Large intestine (tissue), 3 donors: Measurements from ENCODE around the gene ZSCAN16. TPM values are rescaled to one million over a fixed set of nuclear protein-coding genes. Genes with fewer than 3 reads are reported as not detected.
A peak's percentile ranks its signal among the peaks of the same experiment; 100 is the strongest.

Experiments
- DNase-seq, 2 donors: peaks; one replicate each; pipeline versions ENCODE4 v3.0.0 to v3.0.0-alpha.2; 2013
- H3K27ac ChIP-seq: one replicate; pipeline ENCODE4 v1.5.1; 2013; ENCODE audit warnings: low read length
- H3K27me3 ChIP-seq: 2 replicates; pipeline ENCODE4 v1.6.1; 2013; ENCODE audit warnings: low read length; ENCODE audit not compliant: control insufficient read depth, insufficient read depth
- H3K36me3 ChIP-seq: 2 replicates; pipeline ENCODE4 v1.6.1; 2013; ENCODE audit warnings: low read length; ENCODE audit not compliant: control insufficient read depth, insufficient read depth
- H3K4me1 ChIP-seq: one replicate; pipeline ENCODE4 v1.6.1; 2013; ENCODE audit warnings: low read length; ENCODE audit not compliant: control insufficient read depth, insufficient read depth
- H3K4me3 ChIP-seq: one replicate; pipeline ENCODE4 v1.5.1; 2013; ENCODE audit warnings: low read length
- H3K9me3 ChIP-seq: one replicate; pipeline ENCODE4 v1.6.1; 2013; ENCODE audit warnings: mild to moderate bottlenecking, low read depth, low read length, moderate library complexity; ENCODE audit not compliant: control insufficient read depth
- WGBS: methylation state at CpG from one replicate; pipeline ENCODE4 v1.1.5; 2013; ENCODE audit warnings: low lambda C conversion rate; ENCODE audit not compliant: insufficient coverage; 5-methylcytosine and 5-hydroxymethylcytosine counted together
- polyA plus RNA-seq: library from polyadenylated mRNA; unstranded; fragments of 120-200 nt; gene quantifications from one replicate; pipeline ENCODE4 v1.2.1, GENCODE V29; 2013

ZSCAN16 gene
- polyA plus RNA-seq, 1 donor = 10.0 TPM

- no peak for DNase-seq
- H3K4me1 ChIP-seq = peaks cover 4% of the 10 kb centered on the region
- H3K36me3 ChIP-seq = peaks cover 11% of the 10 kb centered on the region
- H3K27me3 ChIP-seq = no peaks in the 10 kb centered on the region
- H3K27ac ChIP-seq = no peak overlapping the region
- 29% methylated on average over 2 of the region's 4 CpGs for WGBS
- peak overlapping the region; percentile 83 for H3K4me3 ChIP-seq
- H3K9me3 ChIP-seq = no peaks in the 10 kb centered on the region
Measured at GRCh38 chr6:28142446-28142845, 18.0 kb downstream of the ZSCAN16 start.

GRCh38 chr6:28145231-28145630 lies 20.8 kb downstream of the ZSCAN16 start:
- Histone ChIP-seq H3K27me3 (no peaks in the 10 kb centered on the region), H3K4me1 (no peaks in the 10 kb centered on the region), H3K27ac (no peak overlapping the region), H3K9me3 (no peaks in the 10 kb centered on the region), H3K4me3 (no peak overlapping the region), H3K36me3 (peaks cover 34% of the 10 kb centered on the region)
- no peak for DNase-seq
- WGBS = no CpG with 5 or more reads among the region's 1 CpG

- DNase-seq = no peak
- WGBS = 100% methylated on average over 1 of the region's 2 CpGs
- Histone ChIP-seq H3K9me3 (no peaks in the 10 kb centered on the region), H3K27ac (no peak overlapping the region), H3K4me1 (no peaks in the 10 kb centered on the region), H3K27me3 (no peaks in the 10 kb centered on the region), H3K36me3 (peaks cover 77% of the 10 kb centered on the region), H3K4me3 (no peak overlapping the region)
Measured at GRCh38 chr6:28152531-28152930, 28.1 kb downstream of the ZSCAN16 start.

GRCh38 chr6:28153546-28153945 lies 29.1 kb downstream of the ZSCAN16 start:
- H3K27ac ChIP-seq = no peak overlapping the region
- no peaks in the 10 kb centered on the region for H3K27me3 ChIP-seq
- no peaks in the 10 kb centered on the region for H3K9me3 ChIP-seq
- peaks cover 68% of the 10 kb centered on the region for H3K36me3 ChIP-seq
- no peaks in the 10 kb centered on the region for H3K4me1 ChIP-seq
- WGBS = no CpG with 5 or more reads among the region's 1 CpG
- H3K4me3 ChIP-seq = no peak overlapping the region
- DNase-seq = no peak

GRCh38 chr6:28154357-28154756 lies 29.9 kb downstream of the ZSCAN16 start:
- no peaks in the 10 kb centered on the region for H3K27me3 ChIP-seq
- no peaks in the 10 kb centered on the region for H3K9me3 ChIP-seq
- H3K4me3 ChIP-seq = no peak overlapping the region
- no peak overlapping the region for H3K27ac ChIP-seq
- no peak for DNase-seq
- peaks cover 60% of the 10 kb centered on the region for H3K36me3 ChIP-seq
- no peaks in the 10 kb centered on the region for H3K4me1 ChIP-seq

GRCh38 chr6:28158318-28158717 lies 33.9 kb downstream of the ZSCAN16 start:
- Histone ChIP-seq H3K9me3 (no peaks in the 10 kb centered on the region), H3K4me1 (no peaks in the 10 kb centered on the region), H3K27me3 (no peaks in the 10 kb centered on the region), H3K36me3 (peaks cover 29% of the 10 kb centered on the region), H3K27ac (no peak overlapping the region), H3K4me3 (no peak overlapping the region)
- WGBS = 100% methylated on average over 2 of the region's 3 CpGs
- no peak for DNase-seq

- H3K27ac ChIP-seq = no peak overlapping the region
- no peak overlapping the region for H3K4me3 ChIP-seq
- H3K4me1 ChIP-seq = no peaks in the 10 kb centered on the region
- peaks cover 21% of the 10 kb centered on the region for H3K36me3 ChIP-seq
- no peak for DNase-seq
- H3K9me3 ChIP-seq = no peaks in the 10 kb centered on the region
- 100% methylated on average over 1 of the region's 4 CpGs for WGBS
- H3K27me3 ChIP-seq = no peaks in the 10 kb centered on the region
Measured at GRCh38 chr6:28159029-28159607, 34.7 kb downstream of the ZSCAN16 start.

- Histone ChIP-seq H3K4me1 (no peaks in the 10 kb centered on the region), H3K9me3 (no peaks in the 10 kb centered on the region), H3K36me3 (peaks cover 12% of the 10 kb centered on the region), H3K27me3 (no peaks in the 10 kb centered on the region), H3K4me3 (no peak overlapping the region), H3K27ac (no peak overlapping the region)
- 93% methylated on average over 2 of the region's 2 CpGs for WGBS
- no peak for DNase-seq
Measured at GRCh38 chr6:28160233-28160632, 35.8 kb downstream of the ZSCAN16 start.

GRCh38 chr6:28161410-28162079 lies 37.1 kb downstream of the ZSCAN16 start:
- no peaks in the 10 kb centered on the region for H3K4me1 ChIP-seq
- peak; percentile 73 to 85 for DNase-seq
- H3K4me3 ChIP-seq = peak overlapping the region; percentile 57
- no peaks in the 10 kb centered on the region for H3K9me3 ChIP-seq
- H3K36me3 ChIP-seq = peaks cover 4% of the 10 kb centered on the region
- no peaks in the 10 kb centered on the region for H3K27me3 ChIP-seq
- no peak overlapping the region for H3K27ac ChIP-seq
- 0% methylated on average over 1 of the region's 32 CpGs for WGBS

GRCh38 chr6:28165563-28165962 lies 41.2 kb downstream of the ZSCAN16 start:
- H3K27ac ChIP-seq = no peak overlapping the region
- whole genome bisulfite sequencing = 100% methylated on average over 1 of the region's 1 CpG
- no peaks in the 10 kb centered on the region for H3K36me3 ChIP-seq
- H3K9me3 ChIP-seq = no peaks in the 10 kb centered on the region
- no peaks in the 10 kb centered on the region for H3K4me1 ChIP-seq
- no peak for DNase-seq
- H3K4me3 ChIP-seq = no peak overlapping the region
- no peaks in the 10 kb centered on the region for H3K27me3 ChIP-seq

- Histone ChIP-seq H3K4me3 (no peak overlapping the region), H3K9me3 (no peaks in the 10 kb centered on the region), H3K4me1 (no peaks in the 10 kb centered on the region), H3K27ac (no peak overlapping the region), H3K36me3 (no peaks in the 10 kb centered on the region), H3K27me3 (no peaks in the 10 kb centered on the region)
- no peak for DNase-seq
- WGBS = no CpG with 5 or more reads among the region's 4 CpGs
Measured at GRCh38 chr6:28167068-28167467, 42.7 kb downstream of the ZSCAN16 start.
